HepG2 (cell line): Measurements from ENCODE around the gene RAD50. TPM values are rescaled to one million over a fixed set of nuclear protein-coding genes. Genes with fewer than 3 reads are reported as not detected.

Source experiments
- ATAC-seq: fragments of 200-7000 bp; cut with Tn5 transposase; 3 replicates; pipeline ENCODE4 v1.9.1; 2020; ENCODE audit warnings: mild to moderate bottlenecking, moderate library complexity
- BruUV-seq: library from RNA; stranded (reverse); fragments of 400-500 nt; replicated peaks from 2 replicates; lab custom pipeline; 2021; lab: Mats Ljungman, UMichigan
- CTCF ChIA-PET: fragments of 300-600 bp; formaldehyde crosslinking; extraction: SDS; loops from one replicate; lab custom pipeline; 2021; ENCODE audit warnings: low total read pairs, inconsistent platforms, low intra/inter-chr PET ratio; lab: Yijun Ruan, JAX
- POLR2A ChIA-PET: fragments of 350-600 bp; sonication (Branson Sonifier 250); formaldehyde crosslinking; loops from one replicate; lab custom pipeline; 2020; ENCODE audit warnings: antibody characterized with exemption, inconsistent platforms; lab: Yijun Ruan, JAX
- DNase-seq: peaks from one replicate; pipeline ENCODE4 v3.0.0-alpha.2; 2015; ENCODE audit warnings: low spot score
- FAIRE-seq: peaks from 3 replicates; lab custom pipeline; 2011; peaks lifted over from hg19 to GRCh38; lab: Jason Lieb, UNC
- H2AFZ ChIP-seq: one replicate; pipeline ENCODE4 v1.6.1; 2011; ENCODE audit warnings: low read length, inconsistent platforms
- H3K27ac ChIP-seq: fragments of 300-600 bp; 3 replicates; pipeline ENCODE4 v1.8.0; 2011; ENCODE audit warnings: mixed run types, mild to moderate bottlenecking, mixed read lengths, low read length, inconsistent platforms; ENCODE audit not compliant: insufficient read depth; ENCODE audit errors: extremely low read length
- H3K27me3 ChIP-seq, 2 experiments: fragments of 200-600 bp in 1 of 2; 2 replicates in 1 of 2; 3 replicates in 1 of 2; pipeline versions ENCODE4 v1.6.0 to v1.8.0; 2011; ENCODE audit warnings: low read length in 2 of 2, mild to moderate bottlenecking in 2 of 2, moderate library complexity in 2 of 2, inconsistent platforms in 1 of 2; ENCODE audit not compliant: insufficient read depth in 2 of 2, control insufficient read depth in 1 of 2
- H3K36me3 ChIP-seq, 2 experiments: fragments of 200-600 bp in 1 of 2; replicated peaks in 1 of 2; 2 replicates in 1 of 2; 3 replicates in 1 of 2; pipeline versions ENCODE4 v1.5.1 to v1.8.0; 2011; ENCODE audit warnings: low read length in 2 of 2, inconsistent platforms in 1 of 2; ENCODE audit not compliant: insufficient read depth in 2 of 2, control insufficient read depth in 1 of 2
- H3K4me1 ChIP-seq: 2 replicates; pipeline ENCODE4 v1.5.1; 2012; ENCODE audit warnings: low read length, inconsistent platforms; ENCODE audit not compliant: insufficient read depth
- H3K4me2 ChIP-seq: 2 replicates; pipeline ENCODE4 v1.6.0; 2011; ENCODE audit warnings: low read depth, low read length, inconsistent platforms
- H3K4me3 ChIP-seq, 3 experiments: fragments of 200-600 bp in 1 of 3; sonication (generic), shearing (Covaris generic) in 1 of 3; replicated peaks in 1 of 3; 2 replicates each; pipeline ENCODE4 v1.5.1; 2011 to 2016; ENCODE audit warnings: low read length in 3 of 3, inconsistent platforms in 2 of 3, low read depth in 2 of 3, mild to moderate bottlenecking in 2 of 3, control low read depth in 1 of 3, mixed read lengths in 1 of 3; ENCODE audit not compliant: insufficient read depth in 1 of 3
- H3K79me2 ChIP-seq: one replicate; pipeline ENCODE4 v1.6.1; 2011; ENCODE audit warnings: low read length, inconsistent platforms; ENCODE audit not compliant: insufficient read depth
- H3K9ac ChIP-seq: 2 replicates; pipeline ENCODE4 v1.6.0; 2011; ENCODE audit warnings: mild to moderate bottlenecking, low read depth, low read length, inconsistent platforms; ENCODE audit not compliant: insufficient read depth
- H3K9me3 ChIP-seq: 2 replicates; pipeline ENCODE4 v1.5.1; 2012; ENCODE audit warnings: mild to moderate bottlenecking, low read length
- H4K20me1 ChIP-seq: 2 replicates; pipeline ENCODE4 v1.6.0; 2011; ENCODE audit warnings: inconsistent platforms, mild to moderate bottlenecking, low read length, moderate library complexity; ENCODE audit not compliant: insufficient read depth
- ARID3A ChIP-seq: IDR thresholded peaks from 2 replicates; pipeline ENCODE4 v1.6.1; 2012; ENCODE audit warnings: low read depth, low read length, improper control_type of control experiment
- ATAD3A ChIP-seq: sonication (generic); formaldehyde crosslinking; IDR thresholded peaks from 2 replicates; pipeline ENCODE4 v1.4.0; 2020; ENCODE audit warnings: missing genetic modification reagents
- BRCA1 ChIP-seq: sonication (generic); formaldehyde crosslinking; IDR thresholded peaks from 2 replicates; pipeline ENCODE4 v1.4.0; 2020; ENCODE audit warnings: missing genetic modification reagents
- CEBPZ ChIP-seq: IDR thresholded peaks from 2 replicates; pipeline ENCODE4 v1.6.1; 2012; ENCODE audit warnings: low read length, improper control_type of control experiment
- KLF16 ChIP-seq, 2 experiments: sonication (generic) in 1 of 2; formaldehyde crosslinking in 1 of 2; IDR thresholded peaks; 2 replicates each; pipeline versions ENCODE4 v1.6.1 to v1.8.0; 2016 to 2023; ENCODE audit warnings: missing genetic modification reagents in 2 of 2, missing compliant biosample characterization in 1 of 2
- MIER2 ChIP-seq: IDR thresholded peaks from 2 replicates; pipeline ENCODE4 v1.6.1; 2016; ENCODE audit warnings: missing biosample characterization, missing genetic modification reagents
- MLLT10 ChIP-seq: sonication (generic); formaldehyde crosslinking; IDR thresholded peaks from 2 replicates; pipeline ENCODE4 v1.4.0; 2020; ENCODE audit warnings: missing genetic modification reagents
- NR1H2 ChIP-seq: sonication (generic); formaldehyde crosslinking; IDR thresholded peaks from 2 replicates; pipeline ENCODE4 v1.8.1; 2022; ENCODE audit warnings: low read depth, missing genetic modification reagents, borderline replicate concordance
- RNF2 ChIP-seq: fragments of 450-650 bp; conservative IDR thresholded peaks from 2 replicates; pipeline ENCODE4 v1.6.1; 2016; ENCODE audit warnings: low read depth
- SNAPC2 ChIP-seq: sonication (generic); formaldehyde crosslinking; IDR thresholded peaks from 2 replicates; pipeline ENCODE4 v1.8.1; 2022; ENCODE audit warnings: mild to moderate bottlenecking, missing genetic modification reagents
- SRSF1 ChIP-seq: fragments of 200-400 bp; formaldehyde crosslinking; optimal IDR thresholded peaks from 2 replicates; pipeline ENCODE3; 2017; ENCODE audit warnings: mild to moderate bottlenecking, low read depth, low read length, moderate library complexity
- TBL1XR1 ChIP-seq: fragments of 150-350 bp; IDR thresholded peaks from 2 replicates; pipeline ENCODE4 v1.6.1; 2014; ENCODE audit warnings: borderline replicate concordance, low read length; ENCODE audit not compliant: partially characterized antibody
- ZMYM4 ChIP-seq: sonication (generic); formaldehyde crosslinking; IDR thresholded peaks from 2 replicates; pipeline ENCODE4 v1.8.1; 2023; ENCODE audit warnings: mild to moderate bottlenecking, missing genetic modification reagents
- ZNF225 ChIP-seq: sonication (generic); formaldehyde crosslinking; IDR thresholded peaks from 2 replicates; pipeline ENCODE4 v1.4.0; 2020; ENCODE audit warnings: mild to moderate bottlenecking, missing genetic modification reagents
- ZNF24 ChIP-seq: fragments of 450-650 bp; IDR thresholded peaks from 2 replicates; pipeline ENCODE4 v1.6.1; 2017; ENCODE audit warnings: antibody characterized with exemption, mild to moderate bottlenecking
- ZNF775 ChIP-seq: sonication (generic); formaldehyde crosslinking; IDR thresholded peaks from 2 replicates; pipeline ENCODE4 v1.4.0; 2020; ENCODE audit warnings: missing genetic modification reagents, mild to moderate bottlenecking, moderate library complexity, borderline replicate concordance
- ZNF800 ChIP-seq: sonication (generic); formaldehyde crosslinking; IDR thresholded peaks from 2 replicates; pipeline ENCODE4 v1.4.0; 2020; ENCODE audit warnings: missing genetic modification reagents
- WGBS: methylation state at CpG from one replicate; pipeline ENCODE4 v1.1.6; 2017; ENCODE audit warnings: low lambda C conversion rate; 5-methylcytosine and 5-hydroxymethylcytosine counted together
- in situ Hi-C: cut with HindIII; loops from 2 replicates; pipeline ENCODE4 v1.10.0; 2017; ENCODE audit warnings: low pct_unique_long_range_greater_than_20kb; ENCODE audit not compliant: extremely low pct_ligation_motif_present
- intact Hi-C: fragments of 100-400 bp; cut with micrococcal nuclease; formaldehyde crosslinking; loops from one replicate; pipeline ENCODE4 v1.10.0; 2022; ENCODE audit not compliant: unreplicated experiment
- polyA plus RNA-seq, 8 experiments: library from polyadenylated mRNA; depleted of rRNA in 3 of 8; stranded (reverse) in 7 of 8; unstranded in 1 of 8; fragments of >200 nt; fragmentation: Illumina TruSeq in 4 of 8; extraction: Trizol in 4 of 8; gene quantifications; 2 replicates each; pipeline versions ENCODE4 v1.2.1 to v1.2.3, GENCODE V29; 2011 to 2016; ENCODE audit warnings: low read depth in 4 of 8, missing spikeins in 1 of 8, mixed read lengths in 1 of 8; ENCODE audit not compliant: insufficient read depth in 1 of 8
- total RNA-seq, 5 experiments: library from RNA; depleted of rRNA; stranded (reverse); fragments of >200 nt; fragmentation: Illumina TruSeq; extraction: Trizol; gene quantifications; 2 replicates each; pipeline ENCODE4 v1.2.3, GENCODE V29; 2016; ENCODE audit warnings: low read depth in 1 of 5

Gene RAD50
- total and polyA plus RNA-seq, 2 of the 13 experiments (the other 11 are each of a cell fraction or from before 2014, with no cell fraction given) = 19.2 to 23.4 TPM

GRCh38 chr5:132679717-132680380, 123.1 kb downstream of the RAD50 start:
- in situ Hi-C loops = no loop called here
- WGBS = 87% methylated on average over 9 of the region's 15 CpGs
- TF ChIP-seq RNF2 = no peak
- no peak for TF ChIP-seq ATAD3A (CRISPR knock-in tag)
- no peak for TF ChIP-seq ZNF225
- no peak for TF ChIP-seq MLLT10
- no peak for TF ChIP-seq SNAPC2
- TF ChIP-seq ZMYM4 (CRISPR knock-in tag) = no peak
- TF ChIP-seq CEBPZ = no peak
- TF ChIP-seq ZNF800 (CRISPR knock-in tag) = no peak
- TF ChIP-seq ZNF775 (CRISPR knock-in tag) = no peak
- no peak for TF ChIP-seq TBL1XR1
- TF ChIP-seq BRCA1 = no peak
- no peak for TF ChIP-seq SRSF1
- no peak for TF ChIP-seq KLF16 (CRISPR knock-in tag; IDR thresholded peaks at IDR 0.05)
- TF ChIP-seq NR1H2 (CRISPR knock-in tag) = no peak
- TF ChIP-seq MIER2 (CRISPR knock-in tag) = no peak
- no peak for TF ChIP-seq ZNF24
- no peak for TF ChIP-seq ARID3A

More at GRCh38 chr5:132679717-132680380, 123.1 kb downstream of the RAD50 start:
- no peak overlapping the region for H3K27ac ChIP-seq
- peaks cover 27% of the 10 kb centered on the region for H3K4me1 ChIP-seq
- no peaks in the 10 kb centered on the region for H4K20me1 ChIP-seq
- no peak overlapping the region for H3K9ac ChIP-seq
- no peak overlapping the region for H3K4me3 ChIP-seq
- H3K4me2 ChIP-seq = no peak overlapping the region
- FAIRE-seq (no peak), ATAC-seq (no peak), DNase-seq (no peak)
- BruUV-seq = no TSS peak
- intact Hi-C loops = loop anchor here (5.0 to 10.0 kb wide), 2 partner anchors 65 to 293 kb away; no protein-coding TSS in a partner anchor
- no peak overlapping the region for H2AFZ ChIP-seq
- POLR2A ChIA-PET = no interaction called here
- H3K27me3 ChIP-seq = peaks cover 1 to 5% of the 10 kb centered on the region in 2 experiments; a peak in 1 of 5 replicates
- H3K36me3 ChIP-seq = no peaks in the 10 kb centered on the region
- H3K9me3 ChIP-seq = no peaks in the 10 kb centered on the region
- CTCF ChIA-PET = no interaction called here
- no peaks in the 10 kb centered on the region for H3K79me2 ChIP-seq
